SK-N-SH treated with all-trans-retinoic acid at 6 μM for 48 hours (cell line): Measurements from ENCODE around the gene ZNF451.

Experiments used
- ATAC-seq: fragments of 200-7000 bp; cut with Tn5 transposase; 3 replicates; pipeline ENCODE4 v1.9.1; 2020; ENCODE audit warnings: mild to moderate bottlenecking, moderate library complexity
- ARNTL ChIP-seq: fragments of 450-650 bp; formaldehyde crosslinking; IDR thresholded peaks from 2 replicates; pipeline ENCODE4 v1.5.0; 2020; ENCODE audit warnings: low read depth, mild to moderate bottlenecking, moderate library complexity, borderline replicate concordance
- BACH2 ChIP-seq: fragments of 250-450 bp; sonication (Bioruptor Pico); IDR thresholded peaks from 2 replicates; pipeline ENCODE4 v1.9.0; 2021; ENCODE audit warnings: mild to moderate bottlenecking, borderline replicate concordance
- GLIS3 ChIP-seq: fragments of 250-450 bp; sonication (Bioruptor Pico); IDR thresholded peaks from 2 replicates; pipeline ENCODE4 v1.5.0; 2020; ENCODE audit warnings: mild to moderate bottlenecking, moderate library complexity
- ISL1 ChIP-seq: fragments of 250-450 bp; sonication (Bioruptor Pico); IDR thresholded peaks from 2 replicates; pipeline ENCODE4 v2.1.2; 2022; ENCODE audit warnings: mild to moderate bottlenecking, moderate library complexity
- OSR1 ChIP-seq: fragments of 250-450 bp; sonication (Bioruptor Pico); IDR thresholded peaks from 2 replicates; pipeline ENCODE4 v1.8.0; 2022; ENCODE audit warnings: moderate library complexity, mild to moderate bottlenecking, inconsistent platforms
- PPARA ChIP-seq: fragments of 250-450 bp; sonication (Bioruptor Pico); IDR thresholded peaks from 2 replicates; pipeline ENCODE4 v1.5.0; 2020; ENCODE audit warnings: mild to moderate bottlenecking, borderline replicate concordance
- RARB ChIP-seq: fragments of 250-450 bp; sonication (Bioruptor Pico); IDR thresholded peaks from 2 replicates; pipeline ENCODE4 v1.8.0; 2021; ENCODE audit warnings: mild to moderate bottlenecking, moderate library complexity
- SNAI2 ChIP-seq: fragments of 250-450 bp; sonication (Bioruptor Pico); IDR thresholded peaks from 2 replicates; pipeline ENCODE4 v1.5.0; 2020; ENCODE audit warnings: mild to moderate bottlenecking, moderate library complexity
- TCF4 ChIP-seq: fragments of 250-450 bp; sonication (Bioruptor Pico); IDR thresholded peaks from 2 replicates; pipeline ENCODE4 v1.8.0; 2021; ENCODE audit warnings: mild to moderate bottlenecking, moderate library complexity, borderline replicate concordance
- ZFP3 ChIP-seq: fragments of 250-450 bp; sonication (Bioruptor Pico); IDR thresholded peaks from 2 replicates; pipeline ENCODE4 v1.5.0; 2020; ENCODE audit warnings: mild to moderate bottlenecking, moderate library complexity
- ZFP30 ChIP-seq: fragments of 450-650 bp; formaldehyde crosslinking; IDR thresholded peaks from 2 replicates; pipeline ENCODE4 v1.5.0; 2022; ENCODE audit warnings: mild to moderate bottlenecking, moderate library complexity
- ZNF565 ChIP-seq: fragments of 450-650 bp; formaldehyde crosslinking; conservative IDR thresholded peaks from 2 replicates; pipeline ENCODE4 v1.5.0; 2020; ENCODE audit warnings: low read depth, mild to moderate bottlenecking, moderate library complexity
- TF ChIP-seq, protein P1 (sequence below): fragments of 250-450 bp; sonication (Bioruptor Pico); IDR thresholded peaks from 2 replicates; pipeline ENCODE4 v1.5.1; 2020; ENCODE audit warnings: low read depth, mild to moderate bottlenecking, moderate library complexity
- TF ChIP-seq, protein P2 (sequence below): fragments of 250-450 bp; sonication (Bioruptor Pico); IDR thresholded peaks from 2 replicates; pipeline ENCODE4 v1.8.0; 2021; ENCODE audit warnings: low read depth, mild to moderate bottlenecking, moderate library complexity, borderline replicate concordance
- TF ChIP-seq, protein P3 (sequence below): fragments of 250-450 bp; sonication (Bioruptor Pico); IDR thresholded peaks from 2 replicates; pipeline ENCODE4 v1.8.0; 2020; ENCODE audit warnings: mild to moderate bottlenecking, moderate library complexity, borderline replicate concordance
- TF ChIP-seq, protein P4 (sequence below): fragments of 250-450 bp; sonication (Bioruptor Pico); IDR thresholded peaks from 2 replicates; pipeline ENCODE4 v1.5.1; 2021; ENCODE audit warnings: mild to moderate bottlenecking, moderate library complexity

ZNF451 gene

DNA sequence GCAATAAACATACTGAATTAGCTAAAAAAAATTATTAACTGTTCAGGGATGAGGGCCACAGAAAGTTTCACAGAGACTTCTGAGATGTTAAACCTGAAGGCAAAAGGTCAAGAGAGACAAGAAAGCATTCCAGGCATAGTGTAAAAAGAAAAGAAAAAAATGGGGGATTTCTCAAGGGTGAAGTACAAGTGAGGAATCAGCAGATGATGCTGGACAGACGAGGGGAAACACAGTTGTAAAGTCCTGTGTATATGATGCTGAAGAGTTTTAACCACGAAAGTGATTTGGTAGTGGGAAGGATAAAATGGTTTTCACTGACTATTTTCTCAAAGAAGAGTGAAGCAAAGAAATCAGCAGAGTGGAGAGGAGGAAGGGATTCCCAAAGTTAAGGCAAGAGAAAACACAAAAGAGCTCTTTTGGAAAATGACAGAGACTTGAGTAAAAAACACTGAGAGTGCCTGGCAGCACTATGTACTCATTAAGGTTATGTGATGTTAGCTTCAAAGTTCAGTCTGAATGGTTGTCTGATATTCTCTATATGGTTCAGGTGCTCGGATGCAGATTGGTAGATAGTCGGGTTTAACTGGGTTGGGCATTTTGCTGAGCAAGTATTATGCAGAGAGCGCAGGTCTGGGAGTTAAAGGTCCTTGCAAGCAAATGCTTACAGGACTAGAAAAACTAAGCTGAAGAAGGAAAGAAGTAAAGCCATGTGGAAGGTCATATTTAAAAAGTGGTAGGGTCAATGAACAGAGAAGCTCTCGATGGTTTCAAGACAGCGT is 115.8 kb downstream of the ZNF451 start (continued):
- TF ChIP-seq, protein P1, sequence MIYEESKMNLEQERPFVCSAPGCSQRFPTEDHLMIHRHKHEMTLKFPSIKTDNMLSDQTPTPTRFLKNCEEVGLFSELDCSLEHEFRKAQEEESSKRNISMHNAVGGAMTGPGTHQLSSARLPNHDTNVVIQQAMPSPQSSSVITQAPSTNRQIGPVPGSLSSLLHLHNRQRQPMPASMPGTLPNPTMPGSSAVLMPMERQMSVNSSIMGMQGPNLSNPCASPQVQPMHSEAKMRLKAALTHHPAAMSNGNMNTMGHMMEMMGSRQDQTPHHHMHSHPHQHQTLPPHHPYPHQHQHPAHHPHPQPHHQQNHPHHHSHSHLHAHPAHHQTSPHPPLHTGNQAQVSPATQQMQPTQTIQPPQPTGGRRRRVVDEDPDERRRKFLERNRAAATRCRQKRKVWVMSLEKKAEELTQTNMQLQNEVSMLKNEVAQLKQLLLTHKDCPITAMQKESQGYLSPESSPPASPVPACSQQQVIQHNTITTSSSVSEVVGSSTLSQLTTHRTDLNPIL (CRISPR knock-in tag) = no peak
- TF ChIP-seq ZNF565 (CRISPR knock-in tag) (no peak), BACH2 (CRISPR knock-in tag) (no peak), ARNTL (CRISPR knock-in tag) (no peak), GLIS3 (no peak), ISL1 (no peak), PPARA (CRISPR knock-in tag) (no peak)
- TF ChIP-seq, protein P2, sequence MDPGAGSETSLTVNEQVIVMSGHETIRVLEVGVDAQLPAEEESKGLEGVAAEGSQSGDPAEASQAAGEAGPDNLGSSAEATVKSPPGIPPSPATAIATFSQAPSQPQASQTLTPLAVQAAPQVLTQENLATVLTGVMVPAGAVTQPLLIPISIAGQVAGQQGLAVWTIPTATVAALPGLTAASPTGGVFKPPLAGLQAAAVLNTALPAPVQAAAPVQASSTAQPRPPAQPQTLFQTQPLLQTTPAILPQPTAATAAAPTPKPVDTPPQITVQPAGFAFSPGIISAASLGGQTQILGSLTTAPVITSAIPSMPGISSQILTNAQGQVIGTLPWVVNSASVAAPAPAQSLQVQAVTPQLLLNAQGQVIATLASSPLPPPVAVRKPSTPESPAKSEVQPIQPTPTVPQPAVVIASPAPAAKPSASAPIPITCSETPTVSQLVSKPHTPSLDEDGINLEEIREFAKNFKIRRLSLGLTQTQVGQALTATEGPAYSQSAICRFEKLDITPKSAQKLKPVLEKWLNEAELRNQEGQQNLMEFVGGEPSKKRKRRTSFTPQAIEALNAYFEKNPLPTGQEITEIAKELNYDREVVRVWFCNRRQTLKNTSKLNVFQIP (CRISPR knock-in tag) = no peak

DNA sequence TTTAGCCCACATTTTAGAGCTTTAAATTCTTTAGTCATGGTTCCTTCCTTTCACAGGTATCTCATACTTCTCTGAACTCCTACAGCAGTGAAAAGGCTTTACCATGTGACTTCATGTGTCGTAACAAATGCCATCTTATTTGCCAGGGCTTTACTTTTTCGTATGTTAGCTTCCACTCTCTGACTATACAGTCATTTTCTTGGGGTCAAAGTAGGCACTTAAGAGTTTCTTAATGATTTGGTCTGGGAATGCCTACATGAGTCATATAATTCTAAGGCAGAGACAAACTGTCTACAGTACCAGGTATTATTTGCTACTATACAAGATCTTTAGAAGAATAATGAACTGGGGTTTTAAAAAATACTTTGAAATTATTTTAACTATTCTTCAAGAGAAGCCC is 117.2 kb downstream of the ZNF451 start:
- TF ChIP-seq ISL1 (peak; percentile 39; the same call in 1 of the 2 replicates), GLIS3 (no peak), OSR1 (CRISPR knock-in tag) (no peak), ZFP3 (CRISPR knock-in tag) (peak; percentile 69; the same call in 1 of the 2 replicates), SNAI2 (CRISPR knock-in tag) (no peak)
- TF ChIP-seq, protein P3, sequence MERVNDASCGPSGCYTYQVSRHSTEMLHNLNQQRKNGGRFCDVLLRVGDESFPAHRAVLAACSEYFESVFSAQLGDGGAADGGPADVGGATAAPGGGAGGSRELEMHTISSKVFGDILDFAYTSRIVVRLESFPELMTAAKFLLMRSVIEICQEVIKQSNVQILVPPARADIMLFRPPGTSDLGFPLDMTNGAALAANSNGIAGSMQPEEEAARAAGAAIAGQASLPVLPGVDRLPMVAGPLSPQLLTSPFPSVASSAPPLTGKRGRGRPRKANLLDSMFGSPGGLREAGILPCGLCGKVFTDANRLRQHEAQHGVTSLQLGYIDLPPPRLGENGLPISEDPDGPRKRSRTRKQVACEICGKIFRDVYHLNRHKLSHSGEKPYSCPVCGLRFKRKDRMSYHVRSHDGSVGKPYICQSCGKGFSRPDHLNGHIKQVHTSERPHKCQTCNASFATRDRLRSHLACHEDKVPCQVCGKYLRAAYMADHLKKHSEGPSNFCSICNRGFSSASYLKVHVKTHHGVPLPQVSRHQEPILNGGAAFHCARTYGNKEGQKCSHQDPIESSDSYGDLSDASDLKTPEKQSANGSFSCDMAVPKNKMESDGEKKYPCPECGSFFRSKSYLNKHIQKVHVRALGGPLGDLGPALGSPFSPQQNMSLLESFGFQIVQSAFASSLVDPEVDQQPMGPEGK (CRISPR knock-in tag) = no peak
- peak; percentile 68 for ATAC-seq

DNA sequence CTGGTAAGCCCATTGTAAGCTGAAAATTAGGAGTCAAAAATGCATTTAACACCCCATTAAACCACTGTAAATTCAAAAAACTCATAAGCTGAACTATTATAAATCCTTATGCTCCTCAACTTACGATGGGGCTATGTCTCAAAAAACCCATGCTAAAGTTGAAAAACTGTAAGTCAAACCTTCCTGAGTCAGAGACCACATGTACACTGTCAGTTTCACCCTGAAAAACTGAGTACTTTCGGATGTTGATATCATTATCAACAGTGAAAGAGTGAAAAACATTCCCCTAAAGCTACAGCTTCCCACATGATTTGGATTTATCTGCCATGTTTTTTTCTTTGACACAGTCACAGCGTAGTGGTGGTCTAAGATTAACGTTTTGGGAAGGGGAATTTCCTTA is 117.9 kb downstream of the ZNF451 start:
- ATAC-seq = no peak
- TF ChIP-seq, protein P2 (CRISPR knock-in tag) = no peak
- TF ChIP-seq ZNF565 (CRISPR knock-in tag) = no peak

DNA sequence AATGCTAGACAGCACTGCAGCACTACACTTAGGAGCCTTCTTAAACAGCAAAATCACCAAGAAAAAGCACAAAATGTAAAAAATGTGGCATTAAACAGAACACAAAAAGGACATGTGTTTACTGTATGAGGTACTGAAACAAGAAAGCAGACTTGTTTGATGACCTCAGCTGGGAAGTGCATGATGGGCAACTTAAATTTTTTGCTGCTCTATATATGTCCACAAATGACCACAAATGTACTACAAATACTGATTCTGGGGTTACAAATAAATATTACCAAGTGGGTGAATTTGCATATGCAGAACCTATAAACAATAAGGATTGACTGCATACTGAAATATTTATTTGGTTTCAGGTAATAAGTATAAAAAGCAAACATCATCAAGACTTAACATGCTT is 119.0 kb downstream of the ZNF451 start:
- ATAC-seq = 0 out of 3 replicates have a peak, but pooled peaks have one; percentile 21
- no peak for TF ChIP-seq TCF4 (CRISPR knock-in tag)
- no peak for TF ChIP-seq ISL1
- TF ChIP-seq, protein P4, sequence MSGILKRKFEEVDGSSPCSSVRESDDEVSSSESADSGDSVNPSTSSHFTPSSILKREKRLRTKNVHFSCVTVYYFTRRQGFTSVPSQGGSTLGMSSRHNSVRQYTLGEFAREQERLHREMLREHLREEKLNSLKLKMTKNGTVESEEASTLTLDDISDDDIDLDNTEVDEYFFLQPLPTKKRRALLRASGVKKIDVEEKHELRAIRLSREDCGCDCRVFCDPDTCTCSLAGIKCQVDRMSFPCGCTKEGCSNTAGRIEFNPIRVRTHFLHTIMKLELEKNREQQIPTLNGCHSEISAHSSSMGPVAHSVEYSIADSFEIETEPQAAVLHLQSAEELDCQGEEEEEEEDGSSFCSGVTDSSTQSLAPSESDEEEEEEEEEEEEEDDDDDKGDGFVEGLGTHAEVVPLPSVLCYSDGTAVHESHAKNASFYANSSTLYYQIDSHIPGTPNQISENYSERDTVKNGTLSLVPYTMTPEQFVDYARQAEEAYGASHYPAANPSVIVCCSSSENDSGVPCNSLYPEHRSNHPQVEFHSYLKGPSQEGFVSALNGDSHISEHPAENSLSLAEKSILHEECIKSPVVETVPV (CRISPR knock-in tag) = no peak
- TF ChIP-seq, protein P2 (CRISPR knock-in tag) = no peak
- no peak for TF ChIP-seq ARNTL (CRISPR knock-in tag)
- TF ChIP-seq ZNF565 (CRISPR knock-in tag) = no peak
- TF ChIP-seq, protein P3 (CRISPR knock-in tag) = no peak
- TF ChIP-seq ZFP30 = no peak
- TF ChIP-seq PPARA (CRISPR knock-in tag) = no peak
- TF ChIP-seq SNAI2 (CRISPR knock-in tag) = no peak
- TF ChIP-seq BACH2 (CRISPR knock-in tag) = no peak
- TF ChIP-seq OSR1 (CRISPR knock-in tag) = no peak
- no peak for TF ChIP-seq RARB (CRISPR knock-in tag)
- TF ChIP-seq, all 23 proteins: peak for 0
